H1 (cell line): Measurements from ENCODE around the gene FERMT1. TPM values are rescaled to one million over a fixed set of nuclear protein-coding genes. Genes with fewer than 3 reads are reported as not detected.

Source experiments
- FOSL1 ChIP-seq: IDR thresholded peaks from 2 replicates; pipeline ENCODE4 v1.6.1; 2011; ENCODE audit warnings: mild to moderate bottlenecking, low read depth, low read length, moderate library complexity; ENCODE audit not compliant: insufficient read depth
- KDM4A ChIP-seq: IDR thresholded peaks from one replicate; pipeline ENCODE4 v1.7.1; 2012; ENCODE audit warnings: low read depth, mild to moderate bottlenecking, moderate library complexity, low read length, inconsistent platforms; ENCODE audit not compliant: severe bottlenecking
- NANOG ChIP-seq: IDR thresholded peaks from 2 replicates; pipeline ENCODE4 v1.6.1; 2011; ENCODE audit warnings: low read length, low read depth, mild to moderate bottlenecking, inconsistent platforms; ENCODE audit not compliant: insufficient read depth, poor library complexity, severe bottlenecking
- RNF2 ChIP-seq: fragments of 200-900, 300-1000 bp; sonication (generic); IDR thresholded peaks from 2 replicates; pipeline ENCODE4 v1.7.1; 2016; ENCODE audit warnings: borderline replicate concordance, low read depth, mild to moderate bottlenecking, antibody characterized with exemption, low read length; ENCODE audit not compliant: poor library complexity, severe bottlenecking; ENCODE audit errors: missing control alignments
- TBP ChIP-seq: IDR thresholded peaks from 2 replicates; pipeline ENCODE4 v1.6.1; 2011; ENCODE audit warnings: low read depth, low read length, improper control_type of control experiment
- TEAD4 ChIP-seq: IDR thresholded peaks from 2 replicates; pipeline ENCODE4 v1.6.1; 2012; ENCODE audit warnings: low read depth, low read length, inconsistent platforms, mixed read lengths
- USF2 ChIP-seq: IDR thresholded peaks from 2 replicates; pipeline ENCODE4 v1.6.1; 2011; ENCODE audit warnings: low read length, improper control_type of control experiment
- YY1 ChIP-seq: IDR thresholded peaks from 2 replicates; pipeline ENCODE4 v1.6.1; 2011; ENCODE audit warnings: low read depth, mild to moderate bottlenecking, low read length
- polyA plus RNA-seq, 7 experiments: library from polyadenylated mRNA; depleted of rRNA in 3 of 7; stranded (reverse) in 5 of 7; unstranded in 2 of 7; fragments of >200 nt in 5 of 7; fragments of 200-250 nt in 2 of 7; gene quantifications; 1 replicate in 5 of 7; 2 replicates in 1 of 7; 4 replicates in 1 of 7; pipeline versions ENCODE4 v1.2.1 to v1.2.3, GENCODE V29; 2011 to 2013; ENCODE audit warnings: missing spikeins in 2 of 7, mixed read lengths in 2 of 7
- total RNA-seq: library from RNA; stranded (reverse); fragmentation: NEBNext Ultra II Directional; extraction: Animal tissue kit (Norgen Biotek cat#: 25700); gene quantifications from 2 replicates; pipeline ENCODE4 v1.2.1, GENCODE V29; 2021
- TF ChIP-seq, protein P1 (sequence below): IDR thresholded peaks from 2 replicates; pipeline ENCODE4 v1.6.1; 2012; ENCODE audit warnings: inconsistent platforms

FERMT1 gene
- total and polyA plus RNA-seq, 2 of the 8 experiments (the other 6 are each of a cell fraction or from before 2014, with no cell fraction given): 4.2 to 17.8 TPM

DNA sequence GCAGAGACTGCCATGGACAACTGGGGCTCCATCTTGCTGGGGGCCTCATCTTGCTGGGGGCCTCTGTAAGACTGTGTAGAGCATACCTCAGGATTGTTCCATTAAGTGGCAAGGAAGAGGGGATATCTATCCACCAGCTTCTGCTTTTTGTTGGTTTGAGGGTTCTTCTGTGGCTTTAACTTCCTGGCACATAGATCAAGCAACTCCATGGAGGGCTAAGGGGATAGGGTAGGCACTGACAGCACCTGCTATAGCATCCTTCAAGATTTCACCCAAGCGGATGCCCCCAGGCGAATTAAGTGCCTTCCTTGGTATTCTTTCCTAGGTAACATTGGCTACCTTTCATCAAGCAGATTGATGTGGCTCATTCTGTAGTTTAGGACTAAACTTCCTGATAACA is 65.1 kb downstream of the FERMT1 start (continued):
- no peak for TF ChIP-seq RNF2
- TF ChIP-seq TEAD4: no peak
- TF ChIP-seq FOSL1: no peak
- TF ChIP-seq YY1: no peak
- no peak for TF ChIP-seq NANOG
- TF ChIP-seq USF2: no peak
- TF ChIP-seq, protein P1, sequence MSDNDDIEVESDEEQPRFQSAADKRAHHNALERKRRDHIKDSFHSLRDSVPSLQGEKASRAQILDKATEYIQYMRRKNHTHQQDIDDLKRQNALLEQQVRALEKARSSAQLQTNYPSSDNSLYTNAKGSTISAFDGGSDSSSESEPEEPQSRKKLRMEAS: no peak
- no peak for TF ChIP-seq TBP
- TF ChIP-seq KDM4A: no peak
